Heart left ventricle (tissue), 13 donors: Measurements from ENCODE around the gene RCN2.

Source experiments
- CTCF ChIP-seq, 12 donors: fragments of 200-600 bp; sonication (generic) in 4 of 12; IDR thresholded peaks; one replicate each; pipeline versions ENCODE4 v1.5.0 to v1.8.0; 2018 to 2022; ENCODE audit warnings: antibody characterized with exemption in 12 of 12, mild to moderate bottlenecking in 5 of 12
- POLR2A ChIP-seq, 2 donors: fragments of 450-650 bp; IDR thresholded peaks; one replicate each; pipeline ENCODE4 v1.6.1; 2017; ENCODE audit warnings: antibody characterized with exemption in 2 of 2, mild to moderate bottlenecking in 2 of 2, moderate library complexity in 2 of 2
- donor health status: ischemic (EF 13 %, LVEDD 7.1; RV severe dilation, severe dysfunction).
- donor health status: DM: no; HTN: yes; CAD: no.
- donor health status: DM: no; HTN: no; CAD: no.
- donor health status: ischemic (EF 25% LVEDD 6.9; RV normal size, moderate dysfunction).
- donor health status: ischemic (EF 25% LVEDD 5.7; RV mildly dilated, moderate dysfunction).
- donor health status: ischemic (EF 35%, LVEDD 5.7; RV mildly dilated, moderate dysfunction).
- donor health status: nonischemic (EF 11% LVEDD 7.7; RV severe dilation, severe dysfunction).
- donor health status: DM: yes; HTN: yes; CAD: no.
- donor health status: PGD.
- donor health status: ischemic (EF 29% LVEDD 5.4; RV normal size, mild dysfunction).
- donor health status: nonischemic (EF 23%, LVEDD 6.1; RV moderate dilation, normal function).

GRCh38 chr15:76962337-76963013 lies 30.9 kb downstream of the RCN2 start:
- TF ChIP-seq POLR2A (IDR thresholded peaks at IDR 0.05) = no peak
- TF ChIP-seq CTCF (IDR thresholded peaks at IDR 0.05) = no peak
